SJSA1 (cell line): ENCODE results near the gene GTPBP4. TPM values are rescaled to one million over a fixed set of nuclear protein-coding genes. Genes with fewer than 3 reads are reported as not detected.
"Not testable (repeated sequence)": the region's sequence is repeated elsewhere in the genome, so short reads cannot be mapped to it uniquely, and the experiment has no call there.

ENCODE experiments used
- DNase-seq, 2 experiments: peaks; one replicate each; pipeline ENCODE4 v3.0.0-alpha.2; 2015 to 2020; ENCODE audit warnings: low spot score in 2 of 2, low read depth in 1 of 2
- H3K27ac ChIP-seq: fragments of 250-450 bp; sonication (Bioruptor Pico); 2 replicates; pipeline ENCODE4 v1.5.1; 2020; ENCODE audit warnings: mild to moderate bottlenecking, moderate library complexity
- H3K27me3 ChIP-seq: fragments of 250-450 bp; sonication (Bioruptor Pico); replicated peaks from 2 replicates; pipeline ENCODE4 v1.5.1; 2020; ENCODE audit warnings: mild to moderate bottlenecking, moderate library complexity
- H3K36me3 ChIP-seq: fragments of 250-450 bp; sonication (Bioruptor Pico); 2 replicates; pipeline ENCODE4 v1.5.1; 2020; ENCODE audit warnings: mild to moderate bottlenecking
- H3K4me1 ChIP-seq: fragments of 250-450 bp; sonication (Bioruptor Pico); replicated peaks from 2 replicates; pipeline ENCODE4 v1.6.1; 2021; ENCODE audit warnings: mild to moderate bottlenecking
- H3K4me3 ChIP-seq: fragments of 250-450 bp; sonication (Bioruptor Pico); 2 replicates; pipeline ENCODE4 v1.5.1; 2020; ENCODE audit warnings: mild to moderate bottlenecking
- H3K9me3 ChIP-seq: fragments of 250-450 bp; sonication (Bioruptor Pico); replicated peaks from 2 replicates; pipeline ENCODE4 v1.5.1; 2020; ENCODE audit warnings: mild to moderate bottlenecking
- total RNA-seq: library from RNA; depleted of rRNA; stranded (reverse); fragments of >200 nt; shearing (Covaris generic); gene quantifications from 2 replicates; pipeline ENCODE4 v1.2.3, GENCODE V29; 2014

Gene GTPBP4
- total RNA-seq, 1 experiment from 2014 or later, result 87.4 TPM

GRCh38 chr10:1009947-1010346, 21.7 kb downstream of the GTPBP4 start:
- not testable (repeated sequence) for DNase-seq, H3K4me1 ChIP-seq, H3K4me3 ChIP-seq, H3K27ac ChIP-seq, H3K27me3 ChIP-seq, H3K9me3 ChIP-seq
- H3K36me3 ChIP-seq, result peaks cover 92% of the 10 kb centered on the region

DNA sequence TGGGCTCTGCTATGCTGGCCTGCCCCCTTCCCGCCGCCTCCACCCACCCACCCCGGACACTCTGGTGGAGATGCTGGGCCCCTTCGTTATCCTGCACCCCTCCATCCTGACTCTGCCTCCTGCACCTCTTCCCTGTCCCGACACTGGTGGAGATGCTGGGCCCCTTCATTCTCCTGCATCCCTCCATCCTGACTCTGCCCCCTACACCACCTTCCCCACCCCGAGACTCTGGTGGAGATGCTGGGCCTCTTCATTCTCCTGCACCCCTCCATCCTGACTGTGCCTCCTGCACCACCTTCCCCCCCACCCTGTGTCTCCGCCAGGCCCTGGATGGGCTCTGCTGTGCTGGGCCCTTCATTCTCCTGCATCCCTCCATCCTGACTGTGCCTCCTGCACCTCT, 22.5 kb downstream of the GTPBP4 start:
- no peak for DNase-seq
- Histone ChIP-seq H3K27ac (no peak overlapping the region), H3K27me3 (no peaks in the 10 kb centered on the region), H3K9me3 (no peaks in the 10 kb centered on the region), H3K36me3 (peaks cover 88% of the 10 kb centered on the region), H3K4me3 (no peak overlapping the region), H3K4me1 (no peaks in the 10 kb centered on the region)

GRCh38 chr10:1011696-1012095, 23.5 kb downstream of the GTPBP4 start:
- Histone ChIP-seq H3K36me3 (peaks cover 86% of the 10 kb centered on the region), H3K9me3 (no peaks in the 10 kb centered on the region)
- DNase-seq, result no peak

DNA sequence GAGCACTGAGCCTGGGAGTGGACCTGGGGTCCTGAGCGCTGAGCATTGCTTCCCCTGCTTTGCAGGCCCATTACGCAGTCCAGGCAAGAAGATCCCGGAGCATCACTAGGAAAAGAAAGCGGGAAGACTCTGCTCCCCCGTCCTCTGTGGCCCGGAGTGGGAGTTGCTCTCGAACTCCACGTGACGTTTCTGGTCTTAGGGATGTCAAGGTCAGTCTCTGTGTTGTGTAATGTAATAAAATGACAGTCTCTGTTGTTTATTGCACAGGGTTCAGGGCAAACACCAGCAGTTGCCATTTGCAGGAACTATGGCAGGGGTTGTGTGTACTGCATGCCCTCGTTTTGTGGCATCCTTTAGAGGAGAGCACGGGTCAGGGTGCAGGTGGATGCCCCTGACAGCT, 27.5 kb downstream of the GTPBP4 start:
- H3K27me3 ChIP-seq, result no peaks in the 10 kb centered on the region
- H3K4me1 ChIP-seq, result no peaks in the 10 kb centered on the region
- peaks cover 90% of the 10 kb centered on the region for H3K36me3 ChIP-seq
- no peaks in the 10 kb centered on the region for H3K9me3 ChIP-seq
- H3K27ac ChIP-seq, result no peak overlapping the region
- no peak for DNase-seq
- no peak overlapping the region for H3K4me3 ChIP-seq

More at GRCh38 chr10:1011696-1012095, 23.5 kb downstream of the GTPBP4 start:
- Histone ChIP-seq H3K4me3 (no peak overlapping the region), H3K27me3 (no peaks in the 10 kb centered on the region), H3K4me1 (no peaks in the 10 kb centered on the region), H3K27ac (no peak overlapping the region)

DNA sequence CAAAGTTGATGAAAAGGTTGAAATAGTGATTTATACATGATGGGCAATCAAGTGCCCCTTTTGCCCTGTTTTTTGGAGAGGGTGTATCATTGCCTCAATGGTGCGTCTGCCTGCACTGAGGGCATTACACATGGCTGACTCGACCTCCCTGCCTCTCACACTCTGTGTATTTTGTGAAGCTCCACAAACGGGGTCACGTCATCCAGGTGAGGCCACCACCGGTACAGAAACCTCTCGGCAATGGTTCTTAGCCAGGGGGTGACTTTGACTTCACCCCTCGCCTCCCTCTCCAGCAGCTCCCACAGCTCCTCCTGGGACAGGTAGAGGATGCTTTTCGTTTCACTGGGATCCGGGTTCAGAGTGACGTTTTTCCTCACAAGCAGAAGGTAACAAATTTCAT, 31.1 kb downstream of the GTPBP4 start:
- Histone ChIP-seq H3K27ac (no peak overlapping the region), H3K4me1 (no peaks in the 10 kb centered on the region), H3K27me3 (no peaks in the 10 kb centered on the region), H3K36me3 (peaks cover 57% of the 10 kb centered on the region), H3K9me3 (no peaks in the 10 kb centered on the region), H3K4me3 (no peak overlapping the region)
- DNase-seq, result no peak

DNA sequence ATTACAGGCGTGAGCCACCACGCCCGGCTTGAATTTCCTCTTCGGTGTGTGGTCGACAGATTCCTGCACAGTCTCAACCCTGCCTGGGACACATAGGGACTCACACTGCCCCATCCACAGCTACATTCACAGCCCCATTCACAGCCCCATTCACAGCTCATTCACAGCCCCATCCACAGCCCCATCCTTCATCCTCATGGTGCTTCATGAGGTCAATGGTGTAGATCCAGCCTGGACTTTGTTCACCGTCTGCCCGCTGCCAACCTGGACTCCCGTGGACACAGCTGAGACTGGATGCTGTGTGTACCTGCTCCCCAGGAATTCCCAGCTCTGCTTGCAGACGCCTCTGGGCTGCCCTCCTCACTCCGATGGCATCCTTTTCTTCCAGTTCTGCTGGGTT, 32.2 kb downstream of the GTPBP4 start:
- H3K27ac ChIP-seq, result no peak overlapping the region
- H3K27me3 ChIP-seq, result no peaks in the 10 kb centered on the region
- no peak for DNase-seq
- no peaks in the 10 kb centered on the region for H3K4me1 ChIP-seq
- H3K36me3 ChIP-seq, result peaks cover 49% of the 10 kb centered on the region
- no peak overlapping the region for H3K4me3 ChIP-seq
- no peaks in the 10 kb centered on the region for H3K9me3 ChIP-seq

DNA sequence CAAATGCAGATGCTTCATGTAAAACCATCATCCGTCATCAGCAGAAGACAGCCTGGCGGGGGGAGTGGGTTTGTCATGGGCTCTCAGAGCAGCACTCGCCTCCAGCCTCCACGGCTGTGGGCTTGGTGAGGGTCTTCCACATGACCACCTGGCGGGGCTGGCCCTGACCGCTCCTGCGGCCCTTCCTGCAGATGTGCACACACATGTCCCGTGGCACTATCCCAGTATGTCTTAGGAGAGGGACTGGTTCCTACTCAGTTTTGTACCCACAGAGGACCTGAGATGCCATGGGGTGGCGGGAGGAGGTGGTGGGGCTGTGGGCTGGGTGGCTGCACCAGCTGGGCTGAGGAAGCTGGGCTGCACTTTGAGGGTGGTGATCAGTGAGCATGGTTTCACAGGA, 32.7 kb downstream of the GTPBP4 start:
- H3K9me3 ChIP-seq, result no peaks in the 10 kb centered on the region
- peaks cover 45% of the 10 kb centered on the region for H3K36me3 ChIP-seq
- H3K4me1 ChIP-seq, result no peaks in the 10 kb centered on the region
- H3K27ac ChIP-seq, result no peak overlapping the region
- no peak overlapping the region for H3K4me3 ChIP-seq
- H3K27me3 ChIP-seq, result no peaks in the 10 kb centered on the region
- no peak for DNase-seq

- peaks cover 32% of the 10 kb centered on the region for H3K36me3 ChIP-seq
- no peaks in the 10 kb centered on the region for H3K9me3 ChIP-seq
- H3K4me1 ChIP-seq, result no peaks in the 10 kb centered on the region
- no peak overlapping the region for H3K4me3 ChIP-seq
- no peak for DNase-seq
- H3K27me3 ChIP-seq, result no peaks in the 10 kb centered on the region
- no peak overlapping the region for H3K27ac ChIP-seq
Measured at GRCh38 chr10:1022413-1022812, 34.2 kb downstream of the GTPBP4 start.

GRCh38 chr10:1024103-1024502, 35.9 kb downstream of the GTPBP4 start:
- H3K27ac ChIP-seq, result no peak overlapping the region
- H3K36me3 ChIP-seq, result peaks cover 15% of the 10 kb centered on the region
- no peak for DNase-seq

GRCh38 chr10:1025683-1026082, 37.4 kb downstream of the GTPBP4 start, which contains the start of gene IDI2:
IDI2 (minus strand) TSS chr10:1025859; CDS start chr10:1024723, 1,136 bp downstream.
- Histone ChIP-seq H3K4me1 (no peaks in the 10 kb centered on the region), H3K27me3 (no peaks in the 10 kb centered on the region), H3K27ac (no peak within 1 kb of the TSS), H3K4me3 (no peak within 1 kb of the TSS), H3K9me3 (no peaks in the 10 kb centered on the region), H3K36me3 (no peaks in the 10 kb centered on the region; the same call in 1 of the 2 replicates)
- no peak for DNase-seq

More at GRCh38 chr10:1024103-1024502, 35.9 kb downstream of the GTPBP4 start:
- H3K4me1 ChIP-seq, result no peaks in the 10 kb centered on the region
- no peak overlapping the region for H3K4me3 ChIP-seq
- H3K9me3 ChIP-seq, result no peaks in the 10 kb centered on the region
- no peaks in the 10 kb centered on the region for H3K27me3 ChIP-seq

- H3K4me3 ChIP-seq, result no peak overlapping the region
- no peaks in the 10 kb centered on the region for H3K9me3 ChIP-seq
- H3K4me1 ChIP-seq, result no peaks in the 10 kb centered on the region
- H3K36me3 ChIP-seq, result no peaks in the 10 kb centered on the region
- H3K27me3 ChIP-seq, result no peaks in the 10 kb centered on the region
- no peak for DNase-seq
- no peak overlapping the region for H3K27ac ChIP-seq
Measured at GRCh38 chr10:1026578-1026977, 38.3 kb downstream of the GTPBP4 start.

GRCh38 chr10:1029838-1030237, 41.6 kb downstream of the GTPBP4 start:
- no peak overlapping the region for H3K4me3 ChIP-seq
- H3K9me3 ChIP-seq, result no peaks in the 10 kb centered on the region
- no peak for DNase-seq
- no peak overlapping the region for H3K27ac ChIP-seq
- no peaks in the 10 kb centered on the region for H3K36me3 ChIP-seq
- H3K27me3 ChIP-seq, result no peaks in the 10 kb centered on the region
- H3K4me1 ChIP-seq, result no peaks in the 10 kb centered on the region

DNA sequence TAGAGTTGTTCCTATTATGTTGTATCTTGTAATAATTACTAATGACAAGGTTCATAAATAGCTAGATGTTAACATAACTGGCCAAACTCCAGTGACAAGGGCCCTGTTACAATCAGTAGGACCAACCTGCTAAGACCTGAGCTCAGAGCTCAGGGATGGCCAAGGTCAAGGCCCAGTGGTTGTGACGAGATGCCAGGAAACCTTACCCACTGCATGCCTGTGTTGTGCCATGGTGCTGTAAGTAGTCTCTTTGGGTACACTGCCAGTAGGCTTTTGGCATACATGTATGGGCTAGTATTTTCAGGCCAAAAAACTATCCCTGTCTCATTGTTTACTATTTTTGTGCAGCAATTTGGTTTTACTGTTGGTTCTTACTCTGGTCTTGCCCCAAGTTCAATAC, 45.4 kb downstream of the GTPBP4 start:
- H3K4me1 ChIP-seq, result no peaks in the 10 kb centered on the region
- no peaks in the 10 kb centered on the region for H3K27me3 ChIP-seq
- no peak overlapping the region for H3K4me3 ChIP-seq
- H3K27ac ChIP-seq, result no peak overlapping the region
- H3K36me3 ChIP-seq, result peaks cover 7% of the 10 kb centered on the region
- DNase-seq, result no peak
- H3K9me3 ChIP-seq, result no peaks in the 10 kb centered on the region; the same call in 1 of the 2 replicates

DNA sequence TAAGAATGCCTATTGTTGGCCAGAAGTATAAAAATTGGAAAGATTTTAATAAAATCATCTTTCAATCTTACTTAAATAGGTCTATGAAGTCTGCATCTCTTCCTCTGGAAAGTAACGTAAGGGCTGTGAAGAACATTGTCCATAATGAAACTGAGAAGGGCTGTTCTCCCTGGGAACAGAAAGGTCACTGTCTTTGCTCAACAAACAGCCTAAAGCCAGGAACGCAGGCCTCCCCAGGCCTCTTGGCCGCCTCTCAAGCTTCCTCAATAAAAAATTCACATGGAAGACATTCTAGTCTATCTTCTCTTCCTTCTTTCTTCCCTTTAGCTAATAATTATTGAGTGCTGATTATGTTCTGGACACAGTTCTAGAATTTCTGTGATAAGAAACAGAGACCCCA, 46.5 kb downstream of the GTPBP4 start:
- no peak overlapping the region for H3K4me3 ChIP-seq
- H3K27ac ChIP-seq, result no peak overlapping the region
- no peaks in the 10 kb centered on the region for H3K27me3 ChIP-seq
- no peaks in the 10 kb centered on the region for H3K4me1 ChIP-seq
- no peak for DNase-seq
- H3K36me3 ChIP-seq, result peaks cover 13% of the 10 kb centered on the region
- no peaks in the 10 kb centered on the region; the same call in 1 of the 2 replicates for H3K9me3 ChIP-seq

- H3K27me3 ChIP-seq, result no peaks in the 10 kb centered on the region
- no peaks in the 10 kb centered on the region; the same call in 1 of the 2 replicates for H3K9me3 ChIP-seq
- no peak overlapping the region for H3K27ac ChIP-seq
- peaks cover 17% of the 10 kb centered on the region for H3K36me3 ChIP-seq
- no peak for DNase-seq
- no peaks in the 10 kb centered on the region for H3K4me1 ChIP-seq
- H3K4me3 ChIP-seq, result no peak overlapping the region
Measured at GRCh38 chr10:1035201-1035600, 47.0 kb downstream of the GTPBP4 start.
